Measurements from ENCODE around the gene MCF2L2.

The MCF2L2 gene

GRCh38 chr3:183313764-183314163, 114.7 kb downstream of the MCF2L2 start:
- DNase-seq (ENCODE audit: low read depth, low spot score) = no peak
- no peak for TF ChIP-seq CTCF (IDR thresholded peaks at IDR 0.05; ENCODE audit: insufficient read depth, low read length, missing control alignments)
- CTCF ChIA-PET = interaction anchor here (1.2 kb wide), 1 partner anchor 68 kb away, joined by 3 read pairs; no protein-coding TSS in a partner anchor
- H3K4me3 ChIP-seq (ENCODE audit: low read depth, low read length) = no peak overlapping the region
- POLR2A ChIA-PET = no interaction called here

GRCh38 chr3:183313351-183313750, 115.1 kb downstream of the MCF2L2 start:
- CTCF ChIA-PET = interaction anchor here (1.2 kb wide), 1 partner anchor 69 kb away, joined by 3 read pairs; no protein-coding TSS in a partner anchor
- TF ChIP-seq CTCF (IDR thresholded peaks at IDR 0.05; ENCODE audit: insufficient read depth, low read length, missing control alignments) = no peak
- POLR2A ChIA-PET = no interaction called here
- no peak overlapping the region for H3K4me3 ChIP-seq (ENCODE audit: low read depth, low read length)
- DNase-seq (ENCODE audit: low read depth, low spot score) = no peak

GRCh38 chr3:183312433-183312832, 116.0 kb downstream of the MCF2L2 start:
- TF ChIP-seq CTCF (IDR thresholded peaks at IDR 0.05; ENCODE audit: insufficient read depth, low read length, missing control alignments) = no peak
- no peak overlapping the region for H3K4me3 ChIP-seq (ENCODE audit: low read depth, low read length)
- CTCF ChIA-PET = no interaction called here
- POLR2A ChIA-PET = no interaction called here
- DNase-seq (ENCODE audit: low read depth, low spot score) = no peak

- POLR2A ChIA-PET = no interaction called here
- TF ChIP-seq CTCF (IDR thresholded peaks at IDR 0.05; ENCODE audit: insufficient read depth, low read length, missing control alignments) = no peak
- H3K4me3 ChIP-seq (ENCODE audit: low read depth, low read length) = no peak overlapping the region
- CTCF ChIA-PET = no interaction called here
- DNase-seq (ENCODE audit: low read depth, low spot score) = no peak
Measured at GRCh38 chr3:183310936-183311335, 117.5 kb downstream of the MCF2L2 start.

GRCh38 chr3:183309276-183309675, 119.1 kb downstream of the MCF2L2 start:
- TF ChIP-seq CTCF (IDR thresholded peaks at IDR 0.05; ENCODE audit: insufficient read depth, low read length, missing control alignments) = no peak
- ChIA-PET CTCF (interaction anchor here (1.1 kb wide), 1 partner anchor 8 kb away, joined by 4 read pairs; no protein-coding TSS in a partner anchor), POLR2A (no interaction called here)
- no peak overlapping the region for H3K4me3 ChIP-seq (ENCODE audit: low read depth, low read length)
- no peak for DNase-seq (ENCODE audit: low read depth, low spot score)

GRCh38 chr3:183308751-183309150, 119.7 kb downstream of the MCF2L2 start:
- no peak for DNase-seq (ENCODE audit: low read depth, low spot score)
- no peak for TF ChIP-seq CTCF (IDR thresholded peaks at IDR 0.05; ENCODE audit: insufficient read depth, low read length, missing control alignments)
- ChIA-PET POLR2A (no interaction called here), CTCF (interaction anchor here (0.9 to 1.1 kb wide), 2 partner anchors 9 to 124 kb away, joined by 4 read pairs; no protein-coding TSS in a partner anchor)
- H3K4me3 ChIP-seq (ENCODE audit: low read depth, low read length) = no peak overlapping the region
